Muscle of back (tissue), 11 donors: ENCODE data around the gene MYO3B. TPM values are rescaled to one million over a fixed set of nuclear protein-coding genes. Genes with fewer than 3 reads are reported as not detected.
"Not testable (repeated sequence)": the region's sequence is repeated elsewhere in the genome, so short reads cannot be mapped to it uniquely, and the experiment has no call there.

ENCODE experiments used
- DNase-seq, 3 donors: peaks; one replicate each; pipeline versions ENCODE4 v3.0.0 to v3.0.0-alpha.2; 2013
- polyA plus RNA-seq, 10 donors: library from polyadenylated mRNA; unstranded; fragments of 120-200 nt; gene quantifications; one replicate each; pipeline ENCODE4 v1.2.1, GENCODE V29; 2013; ENCODE audit not compliant: insufficient read length in 10 of 10

The MYO3B gene
- polyA plus RNA-seq, 10 donors, result 0.07 to 1.1 (median 0.16) TPM

DNA sequence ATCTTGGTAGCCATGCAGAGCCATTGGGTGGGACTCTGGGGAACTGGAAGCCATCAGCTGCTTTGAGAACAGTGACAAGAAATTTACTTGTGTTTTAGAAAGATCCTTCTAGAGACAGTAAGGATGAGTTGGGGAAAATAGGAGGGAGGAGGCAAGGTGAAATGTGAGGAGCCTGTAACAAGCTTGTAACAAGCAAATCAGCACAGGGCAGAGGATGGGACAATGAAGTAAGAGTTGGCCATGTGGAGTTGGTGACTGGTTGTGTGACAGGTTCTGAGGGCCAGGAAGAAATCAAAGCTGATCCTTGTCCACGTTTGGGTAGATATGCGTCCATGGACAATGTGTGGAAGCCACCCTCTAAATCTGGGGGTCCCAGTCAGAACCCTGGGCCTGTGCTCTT, 84.4 kb downstream of the MYO3B start:
- DNase-seq, result no peak

GRCh38 chr2:170262806-170263205, 84.9 kb downstream of the MYO3B start:
- no peak for DNase-seq

GRCh38 chr2:170263728-170264521, 86.0 kb downstream of the MYO3B start:
- DNase-seq, result not testable (repeated sequence)

GRCh38 chr2:170264522-170264860, 86.5 kb downstream of the MYO3B start:
- DNase-seq, result no peak

DNA sequence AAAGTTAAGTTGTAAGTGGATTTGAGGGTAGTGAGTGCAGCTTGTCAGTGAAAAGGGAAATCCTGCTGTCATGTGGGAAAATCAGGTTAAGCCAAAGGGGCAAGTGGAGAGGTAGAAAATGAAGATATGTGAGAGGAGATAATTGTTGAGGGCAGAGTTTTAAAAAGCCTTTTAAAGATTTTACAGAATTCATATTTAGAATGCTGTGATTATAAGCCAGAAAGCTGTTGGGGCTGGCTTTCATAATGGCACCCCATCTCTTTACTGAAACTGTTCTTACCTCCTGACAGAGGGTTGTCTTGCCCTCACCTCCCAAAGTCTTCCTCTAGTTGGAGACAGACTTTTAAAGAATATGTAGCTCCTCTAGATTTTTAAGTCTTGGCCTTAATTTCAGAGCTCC, 86.9 kb downstream of the MYO3B start:
- DNase-seq, result no peak

- DNase-seq, result no peak
These were observed 87.4 kb downstream of the MYO3B start for GRCh38 chr2:170265321-170265720.

DNA sequence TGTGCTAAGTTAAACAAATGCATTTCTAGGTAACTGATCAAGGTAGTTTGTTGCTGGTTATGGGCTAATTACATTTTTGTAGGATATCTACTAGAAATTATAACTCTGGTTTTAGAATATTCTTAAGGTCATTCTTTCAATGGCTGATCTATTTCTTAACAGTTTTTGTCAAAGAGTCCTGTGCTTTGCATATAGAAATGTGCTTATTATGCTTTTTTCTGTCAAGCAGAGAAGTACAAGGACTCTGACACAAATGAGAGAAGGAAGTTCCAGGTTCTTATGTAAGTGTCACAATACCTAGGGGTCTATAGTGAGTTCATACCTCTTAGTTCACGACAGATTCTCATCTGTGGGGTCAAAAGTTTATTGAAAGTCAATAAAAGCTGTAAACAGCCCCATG, 88.4 kb downstream of the MYO3B start:
- DNase-seq, result no peak

- DNase-seq, result no peak
These were observed 89.1 kb downstream of the MYO3B start for GRCh38 chr2:170267071-170267470.

- no peak for DNase-seq
These were observed 92.4 kb downstream of the MYO3B start for GRCh38 chr2:170270278-170270864.

DNA sequence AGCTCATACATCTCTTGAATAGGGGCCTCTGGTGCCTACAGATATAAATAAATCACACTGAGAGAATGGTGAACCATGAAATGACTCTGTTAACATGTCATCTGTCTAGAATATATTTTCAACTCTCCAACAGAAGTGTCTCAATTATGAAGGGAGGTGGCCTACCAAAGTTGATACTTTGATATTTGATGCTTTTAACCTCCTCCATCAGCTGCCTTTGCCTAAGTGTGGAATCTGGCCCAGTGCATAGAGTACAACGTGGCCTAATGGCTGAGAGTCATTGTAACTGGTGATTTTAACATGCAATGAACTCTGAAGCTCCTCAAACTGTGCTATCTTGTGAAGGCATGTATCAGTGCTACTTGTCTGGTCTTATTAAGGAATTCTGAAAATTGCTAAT, 93.4 kb downstream of the MYO3B start:
- peak; percentile 12 to 60 (median 34) for DNase-seq

DNA sequence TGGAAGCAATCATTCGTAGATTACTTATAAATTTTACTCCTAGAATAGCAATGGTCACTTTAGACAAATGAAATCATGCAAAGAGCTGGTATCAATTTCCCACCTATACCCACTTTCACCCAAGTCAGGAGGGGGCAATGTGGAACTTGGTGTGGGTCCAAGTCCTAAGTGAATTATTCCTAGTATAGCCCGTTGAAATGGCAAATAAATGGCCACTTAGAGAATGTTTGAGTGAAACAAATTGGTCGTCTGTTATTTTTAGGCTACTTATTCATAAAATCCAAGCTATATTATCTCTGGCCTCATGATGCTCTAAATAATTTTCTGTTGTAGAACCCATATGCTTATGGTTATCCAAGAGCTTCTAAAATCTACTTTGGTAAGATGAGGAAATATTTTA, 98.1 kb downstream of the MYO3B start:
- no peak for DNase-seq

- no peak for DNase-seq
These were observed 99.1 kb downstream of the MYO3B start for GRCh38 chr2:170276925-170277629.

- DNase-seq, result no peak
These were observed 100.0 kb downstream of the MYO3B start for GRCh38 chr2:170277951-170278350.

- DNase-seq, result not testable (repeated sequence)
These were observed 101.7 kb downstream of the MYO3B start for GRCh38 chr2:170279615-170280014.

- DNase-seq, result no peak
These were observed 104.9 kb downstream of the MYO3B start for GRCh38 chr2:170282851-170283250.

DNA sequence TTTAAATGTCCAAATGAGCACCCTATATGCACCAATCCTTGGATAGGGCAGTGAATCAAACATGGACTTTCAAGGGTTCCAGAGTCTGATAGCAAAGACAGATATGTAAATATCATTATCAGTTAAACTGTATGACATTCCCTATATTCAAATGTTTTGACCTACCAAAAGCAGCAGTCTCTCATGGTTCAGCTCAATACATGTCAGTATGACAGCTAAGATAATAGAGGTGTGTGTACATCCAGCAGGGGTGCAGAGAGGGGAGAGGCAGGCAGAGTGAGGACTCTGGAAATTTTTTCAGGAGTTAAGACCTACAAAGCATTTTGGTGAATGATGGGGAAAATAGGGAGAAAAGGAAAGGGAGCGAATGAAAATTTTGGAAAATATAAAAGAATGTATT, 106.3 kb downstream of the MYO3B start:
- no peak for DNase-seq

DNA sequence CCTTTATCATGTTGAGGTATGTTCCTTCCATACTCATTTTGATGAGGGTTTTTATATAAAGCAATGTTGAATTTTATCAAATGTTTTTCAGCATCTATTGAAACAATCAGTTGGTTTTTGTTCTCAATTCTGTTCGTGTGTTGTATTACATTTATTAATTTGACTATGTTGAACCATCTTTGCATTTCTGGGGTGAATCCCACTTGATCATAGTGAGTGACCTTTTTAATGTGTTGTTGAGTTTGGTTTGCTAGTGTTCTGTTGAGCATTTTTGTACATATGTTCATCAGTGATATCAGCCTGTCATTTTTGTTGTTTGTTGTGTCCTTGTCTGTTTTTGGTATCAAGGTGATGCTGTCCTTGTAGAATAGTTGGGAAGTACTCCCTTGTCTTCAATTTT, 110.9 kb downstream of the MYO3B start:
- DNase-seq, result no peak

GRCh38 chr2:170291474-170291873, 113.5 kb downstream of the MYO3B start:
- DNase-seq, result no peak

DNA sequence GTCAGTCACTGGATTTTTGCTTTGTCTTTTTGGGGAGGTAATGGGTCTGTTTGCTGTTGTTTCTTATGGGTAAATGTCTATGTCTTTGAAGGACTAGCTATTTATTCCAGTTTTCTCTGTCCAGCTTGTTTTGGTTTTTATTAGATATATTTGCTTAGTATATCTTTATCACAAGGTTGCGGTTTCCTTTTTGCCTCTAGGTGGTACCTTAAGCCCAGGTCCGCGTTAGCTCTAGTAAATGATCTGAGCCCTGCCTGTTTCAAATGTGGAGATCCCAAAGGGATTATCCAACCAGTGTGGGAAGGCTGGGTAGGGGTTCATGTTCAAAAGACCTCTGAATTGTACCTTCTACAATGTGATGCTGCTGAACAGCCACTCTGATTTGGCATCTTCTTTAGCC, 114.5 kb downstream of the MYO3B start:
- DNase-seq, result no peak

GRCh38 chr2:170297496-170297895, 119.5 kb downstream of the MYO3B start:
- no peak for DNase-seq

GRCh38 chr2:170298115-170298514, 120.2 kb downstream of the MYO3B start:
- DNase-seq, result no peak

DNA sequence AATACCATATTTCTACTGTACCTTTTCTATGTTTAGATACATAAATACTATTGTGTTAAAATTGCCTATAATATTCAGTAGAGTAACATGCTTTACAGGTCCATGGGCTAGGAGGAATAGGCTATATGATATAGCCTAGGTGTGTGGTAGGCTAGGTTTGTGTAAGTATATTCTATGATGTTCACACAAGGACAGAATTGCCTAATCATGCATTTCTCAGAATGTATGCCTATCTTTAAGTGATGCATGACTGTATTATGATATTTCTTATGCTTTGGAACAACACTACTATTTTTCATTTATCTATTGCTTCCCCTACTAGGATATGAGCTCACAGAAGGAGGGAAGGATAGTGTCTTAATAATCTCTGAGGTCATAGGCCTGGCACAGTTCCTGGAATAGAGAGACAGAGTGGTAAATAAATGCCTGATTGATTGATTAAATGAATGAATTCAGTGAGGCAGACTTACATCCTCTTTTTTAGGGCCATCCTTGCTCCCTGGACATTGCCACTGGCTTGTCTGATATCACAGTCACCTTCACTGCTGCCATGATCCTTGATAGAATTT, 121.0 kb downstream of the MYO3B start:
- DNase-seq, result no peak

DNA sequence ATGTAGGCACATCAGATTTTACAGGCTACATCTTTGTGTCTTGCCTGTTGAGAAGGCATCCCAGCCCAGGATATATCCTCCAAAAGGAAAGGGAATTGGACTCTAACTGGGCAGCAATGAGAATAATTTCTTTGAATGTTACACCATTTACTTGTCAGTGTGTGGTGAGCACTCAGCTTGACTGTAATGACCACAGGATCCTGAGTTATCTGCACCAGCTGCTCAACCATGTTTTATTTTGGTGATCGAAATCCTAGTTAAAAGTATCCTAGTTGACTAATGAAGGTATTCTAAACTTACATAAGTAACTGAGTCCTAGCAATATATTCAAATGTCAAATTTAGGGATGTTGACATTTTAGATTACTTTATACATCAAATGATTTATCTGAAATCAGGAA, 123.0 kb downstream of the MYO3B start:
- no peak for DNase-seq
